Measurements from ENCODE around the gene CCSAP.

The CCSAP gene

GRCh38 chr1:229342656-229343569, at the start of gene CCSAP:
TSS of gene CCSAP (minus strand) at chr1:229343047. CDS start at chr1:229342465, 582 bp downstream.
- in situ Hi-C loops (cut with MboI; ENCODE audit: low sequenced_read_pairs), result no loop called here

GRCh38 chr1:229390130-229390529, 47.3 kb upstream of the CCSAP start:
- in situ Hi-C loops (cut with MboI; ENCODE audit: low sequenced_read_pairs), result no loop called here

- in situ Hi-C loops (cut with MboI; ENCODE audit: low sequenced_read_pairs), result no loop called here
Measured at GRCh38 chr1:229388897-229389580, 46.2 kb upstream of the CCSAP start.

- in situ Hi-C loops (cut with MboI; ENCODE audit: low sequenced_read_pairs), result no loop called here
Measured at GRCh38 chr1:229385853-229386456, 43.1 kb upstream of the CCSAP start.

GRCh38 chr1:229384822-229385221, 42.0 kb upstream of the CCSAP start:
- in situ Hi-C loops (cut with MboI; ENCODE audit: low sequenced_read_pairs), result no loop called here

- in situ Hi-C loops (cut with MboI; ENCODE audit: low sequenced_read_pairs), result no loop called here
Measured at GRCh38 chr1:229383961-229384360, 41.1 kb upstream of the CCSAP start.

- in situ Hi-C loops (cut with MboI; ENCODE audit: low sequenced_read_pairs), result no loop called here
Measured at GRCh38 chr1:229383188-229383587, 40.3 kb upstream of the CCSAP start.

- in situ Hi-C loops (cut with MboI; ENCODE audit: low sequenced_read_pairs), result no loop called here
Measured at GRCh38 chr1:229381234-229381633, 38.4 kb upstream of the CCSAP start.

- in situ Hi-C loops (cut with MboI; ENCODE audit: low sequenced_read_pairs), result no loop called here
Measured at GRCh38 chr1:229380536-229381160, 37.8 kb upstream of the CCSAP start.

- in situ Hi-C loops (cut with MboI; ENCODE audit: low sequenced_read_pairs), result loop anchor here (10.0 kb wide), 1 partner anchor 55 kb away; the partner anchor contains the start of gene ACTA1
Measured at GRCh38 chr1:229379846-229380245, 37.0 kb upstream of the CCSAP start.

GRCh38 chr1:229378586-229379367, 35.9 kb upstream of the CCSAP start:
- in situ Hi-C loops (cut with MboI; ENCODE audit: low sequenced_read_pairs), result loop anchor here (10.0 kb wide), 1 partner anchor 56 kb away; the partner anchor contains the start of gene ACTA1

- in situ Hi-C loops (cut with MboI; ENCODE audit: low sequenced_read_pairs), result loop anchor here (10.0 kb wide), 1 partner anchor 57 kb away; the partner anchor contains the start of gene ACTA1
Measured at GRCh38 chr1:229378035-229378434, 35.2 kb upstream of the CCSAP start.

- in situ Hi-C loops (cut with MboI; ENCODE audit: low sequenced_read_pairs), result loop anchor here (10.0 kb wide), 1 partner anchor 57 kb away; the partner anchor contains the start of gene ACTA1
Measured at GRCh38 chr1:229377429-229377828, 34.6 kb upstream of the CCSAP start.

GRCh38 chr1:229376521-229376920, 33.7 kb upstream of the CCSAP start:
- in situ Hi-C loops (cut with MboI; ENCODE audit: low sequenced_read_pairs), result loop anchor here (10.0 kb wide), 1 partner anchor 58 kb away; the partner anchor contains the start of gene ACTA1

GRCh38 chr1:229374485-229374884, 31.6 kb upstream of the CCSAP start:
- in situ Hi-C loops (cut with MboI; ENCODE audit: low sequenced_read_pairs), result loop anchor here (10.0 kb wide), 1 partner anchor 60 kb away; the partner anchor contains the start of gene ACTA1

GRCh38 chr1:229373395-229373794, 30.5 kb upstream of the CCSAP start:
- in situ Hi-C loops (cut with MboI; ENCODE audit: low sequenced_read_pairs), result loop anchor here (10.0 kb wide), 1 partner anchor 61 kb away; the partner anchor contains the start of gene ACTA1

- in situ Hi-C loops (cut with MboI; ENCODE audit: low sequenced_read_pairs), result loop anchor here (10.0 kb wide), 1 partner anchor 63 kb away; the partner anchor contains the start of gene ACTA1
Measured at GRCh38 chr1:229372251-229372650, 29.4 kb upstream of the CCSAP start.

- in situ Hi-C loops (cut with MboI; ENCODE audit: low sequenced_read_pairs), result loop anchor here (10.0 kb wide), 1 partner anchor 63 kb away; the partner anchor contains the start of gene ACTA1
Measured at GRCh38 chr1:229371624-229372023, 28.8 kb upstream of the CCSAP start.

- in situ Hi-C loops (cut with MboI; ENCODE audit: low sequenced_read_pairs), result loop anchor here (10.0 kb wide), 1 partner anchor 64 kb away; the partner anchor contains the start of gene ACTA1
Measured at GRCh38 chr1:229370601-229371021, 27.8 kb upstream of the CCSAP start.

Measured in HL-60/S4 treated with phorbol 12-myristate 13-acetate at 8.2 ng/mL for 4 days and 3 days (cell line).